Measurements from ENCODE around the gene AKAP13.

AKAP13 gene

GRCh38 chr15:85414991-85415390 lies 34.6 kb downstream of the AKAP13 start:
- no peak for DNase-seq (ENCODE audit: low read depth, low spot score)
- H3K4me3 ChIP-seq (ENCODE audit: low read depth, low read length): no peak overlapping the region
- CTCF ChIA-PET: interaction anchor here (0.9 to 6.0 kb wide), 14 partner anchors 9 to 117 kb away, joined by 3 to 98 read pairs (median 4); no protein-coding TSS in a partner anchor
- POLR2A ChIA-PET: interaction anchor here (1.2 to 1.9 kb wide), 2 partner anchors 11 to 35 kb away, joined by 3 to 5 read pairs; partner anchors contain the start of gene AKAP13
- TF ChIP-seq CTCF (IDR thresholded peaks at IDR 0.05; ENCODE audit: insufficient read depth, low read length, missing control alignments): no peak

GRCh38 chr15:85415783-85416182 lies 35.4 kb downstream of the AKAP13 start:
- H3K4me3 ChIP-seq (ENCODE audit: low read depth, low read length): no peak overlapping the region
- ChIA-PET POLR2A (no interaction called here), CTCF (interaction anchor here (0.9 to 6.0 kb wide), 8 partner anchors 8 to 118 kb away, joined by 3 to 98 read pairs (median 4); no protein-coding TSS in a partner anchor)
- TF ChIP-seq CTCF (IDR thresholded peaks at IDR 0.05; ENCODE audit: insufficient read depth, low read length, missing control alignments): no peak
- no peak for DNase-seq (ENCODE audit: low read depth, low spot score)

GRCh38 chr15:85417276-85417675 lies 36.9 kb downstream of the AKAP13 start:
- ChIA-PET CTCF (interaction anchor here (0.8 to 6.0 kb wide), 4 partner anchors 87 to 125 kb away, joined by 3 to 98 read pairs (median 4); no protein-coding TSS in a partner anchor), POLR2A (no interaction called here)
- TF ChIP-seq CTCF (IDR thresholded peaks at IDR 0.05; ENCODE audit: insufficient read depth, low read length, missing control alignments): no peak
- DNase-seq (ENCODE audit: low read depth, low spot score): no peak
- H3K4me3 ChIP-seq (ENCODE audit: low read depth, low read length): no peak overlapping the region

- no peak for DNase-seq (ENCODE audit: low read depth, low spot score)
These were observed 38.8 kb downstream of the AKAP13 start for GRCh38 chr15:85419161-85419560.

GRCh38 chr15:85421116-85421925 lies 40.9 kb downstream of the AKAP13 start:
- no peak for TF ChIP-seq CTCF (IDR thresholded peaks at IDR 0.05; ENCODE audit: insufficient read depth, low read length, missing control alignments)
- ChIA-PET POLR2A (no interaction called here), CTCF (no interaction called here)
- no peak for DNase-seq (ENCODE audit: low read depth, low spot score)
- no peak overlapping the region for H3K4me3 ChIP-seq (ENCODE audit: low read depth, low read length)

More at GRCh38 chr15:85419161-85419560, 38.8 kb downstream of the AKAP13 start:
- ChIA-PET POLR2A (no interaction called here), CTCF (no interaction called here)
- no peak overlapping the region for H3K4me3 ChIP-seq (ENCODE audit: low read depth, low read length)
- TF ChIP-seq CTCF (IDR thresholded peaks at IDR 0.05; ENCODE audit: insufficient read depth, low read length, missing control alignments): no peak

DNA sequence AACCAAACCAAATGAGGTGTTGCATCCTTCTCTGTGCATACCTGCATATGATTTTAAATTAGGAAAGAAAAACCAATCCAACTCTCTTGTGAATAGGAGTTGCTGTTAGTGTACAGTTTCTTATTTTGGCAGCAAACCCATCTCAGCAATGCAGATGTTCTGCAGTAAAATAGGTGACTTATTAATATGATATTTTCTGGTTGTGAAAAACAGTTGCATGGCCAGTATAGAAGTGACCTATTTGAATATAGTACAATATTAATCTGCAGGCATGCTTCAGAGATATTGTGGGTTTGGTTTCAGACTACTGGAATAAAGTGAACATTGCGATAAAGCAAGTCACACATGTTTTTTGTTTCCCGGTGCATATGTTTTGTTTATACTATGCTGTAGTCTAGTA lies 42.2 kb downstream of the AKAP13 start:
- ChIA-PET POLR2A (no interaction called here), CTCF (interaction anchor here (0.7 kb wide), 1 partner anchor 91 kb away, joined by 4 read pairs; no protein-coding TSS in a partner anchor)
- H3K4me3 ChIP-seq (ENCODE audit: low read depth, low read length): no peak overlapping the region
- no peak for DNase-seq (ENCODE audit: low read depth, low spot score)
- no peak for TF ChIP-seq CTCF (IDR thresholded peaks at IDR 0.05; ENCODE audit: insufficient read depth, low read length, missing control alignments)
